CD14-positive monocyte (primary cell): ENCODE results near the gene SDK1. TPM values are rescaled to one million over a fixed set of nuclear protein-coding genes. Genes with fewer than 3 reads are reported as not detected.

Experiments
- DNase-seq, 3 donors: peaks; one replicate each; pipeline ENCODE4 v3.0.0-alpha.2; 2011 to 2022
- H2AFZ ChIP-seq: 2 replicates; pipeline ENCODE4 v1.6.0; 2012; ENCODE audit warnings: mild to moderate bottlenecking, low read depth, low read length, inconsistent platforms; ENCODE audit not compliant: insufficient read depth, poor library complexity, severe bottlenecking
- H3K27ac ChIP-seq, 2 donors: 1 replicate in 1 of 2; 2 replicates in 1 of 2; pipeline ENCODE4 v1.5.1; 2012 to 2013; ENCODE audit warnings: low read length in 2 of 2, control low read depth in 1 of 2, inconsistent platforms in 1 of 2, low read depth in 1 of 2, mild to moderate bottlenecking in 1 of 2
- H3K27me3 ChIP-seq, 2 donors: one replicate each; pipeline versions ENCODE4 v1.6.0 to v1.6.1; 2011 to 2013; ENCODE audit warnings: low read length in 2 of 2; ENCODE audit not compliant: control insufficient read depth in 2 of 2, insufficient read depth in 2 of 2
- H3K36me3 ChIP-seq, 2 donors: replicated peaks in 1 of 2; 1 replicate in 1 of 2; 2 replicates in 1 of 2; pipeline versions ENCODE4 v1.5.1 to v1.6.1; 2012 to 2013; ENCODE audit warnings: low read length in 2 of 2, control low read depth in 1 of 2, inconsistent platforms in 1 of 2, mild to moderate bottlenecking in 1 of 2; ENCODE audit not compliant: insufficient read depth in 2 of 2, control insufficient read depth in 1 of 2
- H3K4me1 ChIP-seq, 2 donors: 1 replicate in 1 of 2; 2 replicates in 1 of 2; pipeline versions ENCODE4 v1.5.1 to v1.6.1; 2012 to 2013; ENCODE audit warnings: low read length in 2 of 2, control low read depth in 1 of 2, inconsistent platforms in 1 of 2, mild to moderate bottlenecking in 1 of 2, moderate library complexity in 1 of 2; ENCODE audit not compliant: insufficient read depth in 2 of 2, control insufficient read depth in 1 of 2
- H3K4me2 ChIP-seq: replicated peaks from 2 replicates; pipeline ENCODE3; 2012; ENCODE audit warnings: low read length, moderate library complexity, mild to moderate bottlenecking; ENCODE audit not compliant: poor library complexity, severe bottlenecking; ENCODE audit errors: extremely low read depth
- H3K4me3 ChIP-seq, 3 experiments: fragments of 200-600 bp in 1 of 3; sonication (generic) in 1 of 3; replicated peaks in 1 of 3; 1 replicate in 2 of 3; 2 replicates in 1 of 3; pipeline ENCODE4 v1.5.1; 2011 to 2013; ENCODE audit warnings: low read length in 3 of 3, mild to moderate bottlenecking in 3 of 3, control low read depth in 2 of 3, low read depth in 2 of 3, inconsistent platforms in 1 of 3, moderate library complexity in 1 of 3
- H3K79me2 ChIP-seq: 2 replicates; pipeline ENCODE4 v1.6.0; 2012; ENCODE audit warnings: mild to moderate bottlenecking, control low read depth, inconsistent platforms, low read length, moderate library complexity; ENCODE audit not compliant: insufficient read depth
- H3K9ac ChIP-seq: 2 replicates; pipeline ENCODE4 v1.6.0; 2017; ENCODE audit warnings: low read length, mild to moderate bottlenecking; ENCODE audit not compliant: insufficient read depth, poor library complexity, severe bottlenecking
- H3K9me3 ChIP-seq, 2 donors: replicated peaks in 1 of 2; 1 replicate in 1 of 2; 2 replicates in 1 of 2; pipeline versions ENCODE4 v1.5.1 to v1.6.1; 2012 to 2013; ENCODE audit warnings: low read length in 2 of 2, control low read depth in 1 of 2; ENCODE audit not compliant: control insufficient read depth in 1 of 2, insufficient read depth in 1 of 2
- H4K20me1 ChIP-seq: 2 replicates; pipeline ENCODE4 v1.6.0; 2012; ENCODE audit warnings: mild to moderate bottlenecking, low read length, control low read depth, moderate library complexity; ENCODE audit not compliant: insufficient read depth
- H3K27ac Mint-ChIP-seq, 7 donors: one replicate each; pipeline ENCODE4 v1.8.0; 2020; ENCODE audit warnings: mild to moderate bottlenecking in 7 of 7, mixed read lengths in 7 of 7, moderate library complexity in 6 of 7, inconsistent platforms in 2 of 7
- H3K27me3 Mint-ChIP-seq, 3 donors: one replicate each; pipeline ENCODE4 v1.8.0; 2021 to 2022; ENCODE audit warnings: low read depth in 3 of 3, mild to moderate bottlenecking in 3 of 3, mixed read lengths in 3 of 3, moderate library complexity in 3 of 3, inconsistent platforms in 1 of 3
- H3K36me3 Mint-ChIP-seq, 2 donors: one replicate each; pipeline ENCODE4 v1.8.0; 2020; ENCODE audit warnings: mixed read lengths in 2 of 2, inconsistent platforms in 1 of 2, mild to moderate bottlenecking in 1 of 2
- H3K4me1 Mint-ChIP-seq: one replicate; pipeline ENCODE4 v1.8.0; 2020; ENCODE audit warnings: mild to moderate bottlenecking, mixed read lengths
- H3K4me3 Mint-ChIP-seq, 2 donors: one replicate each; pipeline ENCODE4 v1.8.0; 2020; ENCODE audit warnings: mild to moderate bottlenecking in 2 of 2, mixed read lengths in 2 of 2, moderate library complexity in 1 of 2
- H3K9me3 Mint-ChIP-seq, 7 donors: one replicate each; pipeline ENCODE4 v1.8.0; 2020 to 2022; ENCODE audit warnings: mixed read lengths in 7 of 7, mild to moderate bottlenecking in 6 of 7, moderate library complexity in 6 of 7, inconsistent platforms in 2 of 7
- WGBS: methylation state at CpG from one replicate; pipeline ENCODE4 v1.1.5; 2013; ENCODE audit warnings: missing lambda C conversion rate; ENCODE audit not compliant: insufficient coverage; 5-methylcytosine and 5-hydroxymethylcytosine counted together
- intact Hi-C, 2 donors: fragments of 100-400 bp; cut with micrococcal nuclease; formaldehyde crosslinking; loops; one replicate each; pipeline versions ENCODE4 v1.15.0 to v1.15.1; 2023
- polyA plus RNA-seq, 3 donors: library from polyadenylated mRNA; depleted of rRNA in 1 of 3; unstranded in 2 of 3; stranded (reverse) in 1 of 3; fragments of 300-500 nt in 2 of 3; fragments of >200 nt in 1 of 3; fragmentation: Illumina TruSeq in 2 of 3; gene quantifications; 1 replicate in 2 of 3; 2 replicates in 1 of 3; pipeline ENCODE4 v1.2.3, GENCODE V29; 2012 to 2021
- TF ChIP-seq, protein P1 (sequence below): fragments of 200-600 bp; IDR thresholded peaks from one replicate; pipeline ENCODE4 v1.8.0; 2022; ENCODE audit warnings: antibody characterized with exemption, mild to moderate bottlenecking

Gene SDK1
- polyA plus RNA-seq, 3 donors, result 0.01 TPM; not detected in 2

DNA sequence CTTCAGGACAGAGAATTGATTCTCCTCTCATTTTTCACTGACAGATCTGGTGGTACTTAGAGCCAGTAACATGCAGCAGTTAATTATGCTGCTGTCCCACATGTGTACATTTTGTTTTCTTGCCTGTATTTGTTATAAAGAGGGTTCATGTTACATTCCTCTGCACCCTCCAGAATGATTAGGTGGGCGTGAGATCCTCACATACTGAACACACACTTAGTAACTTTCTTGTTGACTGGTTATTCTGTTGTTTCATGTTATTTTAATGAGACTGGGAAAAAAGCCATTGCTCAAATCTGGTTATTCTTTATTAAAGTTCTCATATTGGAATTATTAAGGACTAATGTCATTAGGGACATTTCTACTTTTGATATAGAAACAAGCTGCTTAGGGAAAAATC lies 409.1 kb downstream of the SDK1 start:
- Histone ChIP-seq H3K4me3 (no peak overlapping the region), H3K36me3 (no peaks in the 10 kb centered on the region), H3K9ac (no peak overlapping the region), H3K27me3 (no peaks in the 10 kb centered on the region), H3K4me1 (no peaks in the 10 kb centered on the region), H4K20me1 (no peaks in the 10 kb centered on the region), H3K79me2 (no peaks in the 10 kb centered on the region), H3K27ac (no peak overlapping the region), H2AFZ (no peak overlapping the region), H3K4me2 (no peak overlapping the region), H3K9me3 (peaks cover 0 to 2% of the 10 kb centered on the region in 2 donors)
- peaks cover 0 to 11% (median 5%) of the 10 kb centered on the region in 7 donors for H3K9me3 Mint-ChIP-seq
- intact Hi-C loops, result no loop called here
- DNase-seq, result no peak
- no peak overlapping the region for H3K27ac Mint-ChIP-seq
- H3K4me1 Mint-ChIP-seq, result no peaks in the 10 kb centered on the region
- no peaks in the 10 kb centered on the region for H3K36me3 Mint-ChIP-seq
- peaks cover 0 to 2% (median 0%) of the 10 kb centered on the region in 3 donors for H3K27me3 Mint-ChIP-seq
- TF ChIP-seq, protein P1, sequence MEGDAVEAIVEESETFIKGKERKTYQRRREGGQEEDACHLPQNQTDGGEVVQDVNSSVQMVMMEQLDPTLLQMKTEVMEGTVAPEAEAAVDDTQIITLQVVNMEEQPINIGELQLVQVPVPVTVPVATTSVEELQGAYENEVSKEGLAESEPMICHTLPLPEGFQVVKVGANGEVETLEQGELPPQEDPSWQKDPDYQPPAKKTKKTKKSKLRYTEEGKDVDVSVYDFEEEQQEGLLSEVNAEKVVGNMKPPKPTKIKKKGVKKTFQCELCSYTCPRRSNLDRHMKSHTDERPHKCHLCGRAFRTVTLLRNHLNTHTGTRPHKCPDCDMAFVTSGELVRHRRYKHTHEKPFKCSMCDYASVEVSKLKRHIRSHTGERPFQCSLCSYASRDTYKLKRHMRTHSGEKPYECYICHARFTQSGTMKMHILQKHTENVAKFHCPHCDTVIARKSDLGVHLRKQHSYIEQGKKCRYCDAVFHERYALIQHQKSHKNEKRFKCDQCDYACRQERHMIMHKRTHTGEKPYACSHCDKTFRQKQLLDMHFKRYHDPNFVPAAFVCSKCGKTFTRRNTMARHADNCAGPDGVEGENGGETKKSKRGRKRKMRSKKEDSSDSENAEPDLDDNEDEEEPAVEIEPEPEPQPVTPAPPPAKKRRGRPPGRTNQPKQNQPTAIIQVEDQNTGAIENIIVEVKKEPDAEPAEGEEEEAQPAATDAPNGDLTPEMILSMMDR, result no peak
- no peak overlapping the region for H3K4me3 Mint-ChIP-seq
- WGBS, result no CpG with 5 or more reads among the region's 1 CpG

DNA sequence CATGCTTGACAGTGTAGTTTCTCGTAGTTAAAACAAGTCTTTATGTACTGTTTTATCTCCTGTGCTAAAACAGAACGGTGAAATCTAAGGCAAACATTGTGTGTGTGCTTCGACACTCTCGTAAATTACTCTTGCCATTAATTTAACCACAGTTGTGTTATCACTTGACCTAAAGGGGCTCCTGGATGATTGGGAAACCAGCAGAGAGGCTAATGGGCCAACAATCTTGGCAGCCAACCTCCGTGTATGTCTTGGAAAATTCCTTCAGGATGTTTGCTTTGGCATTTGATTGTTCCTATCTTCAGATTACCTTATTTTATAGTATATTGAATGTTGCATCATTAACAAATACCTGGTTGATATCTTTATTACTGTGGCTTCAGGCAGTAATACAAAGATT lies 409.5 kb downstream of the SDK1 start:
- Mint-ChIP-seq H3K36me3 (no peaks in the 10 kb centered on the region), H3K27me3 (peaks cover 0 to 3% (median 0%) of the 10 kb centered on the region in 3 donors), H3K4me3 (no peak overlapping the region), H3K9me3 (peaks cover 0 to 12% (median 5%) of the 10 kb centered on the region in 7 donors), H3K27ac (no peak overlapping the region), H3K4me1 (no peaks in the 10 kb centered on the region)
- peaks cover 0 to 2% of the 10 kb centered on the region in 2 donors for H3K9me3 ChIP-seq
- no peaks in the 10 kb centered on the region for H3K79me2 ChIP-seq
- no peak overlapping the region for H3K4me2 ChIP-seq
- intact Hi-C loops, result no loop called here
- H3K4me3 ChIP-seq, result no peak overlapping the region
- no peaks in the 10 kb centered on the region for H3K4me1 ChIP-seq
- H3K27ac ChIP-seq, result no peak overlapping the region
- WGBS, result 100% methylated on average over 3 of the region's 5 CpGs
- DNase-seq, result no peak
- H2AFZ ChIP-seq, result no peak overlapping the region
- TF ChIP-seq, protein P1, result no peak
- H3K36me3 ChIP-seq, result no peaks in the 10 kb centered on the region
- no peaks in the 10 kb centered on the region for H4K20me1 ChIP-seq
- H3K9ac ChIP-seq, result no peak overlapping the region
- H3K27me3 ChIP-seq, result no peaks in the 10 kb centered on the region
